ENCODE results near the gene PHYKPL.

PHYKPL gene

GRCh38 chr5:178232124-178232919, at the start of gene PHYKPL:
PHYKPL (minus strand) TSS chr5:178232802; CDS start chr5:178232550, 252 bp downstream.
- FAIRE-seq: no peak

GRCh38 chr5:178282391-178282790, 49.8 kb upstream of the PHYKPL start:
- no peak for FAIRE-seq

GRCh38 chr5:178281331-178281730, 48.7 kb upstream of the PHYKPL start:
- FAIRE-seq: no peak

DNA sequence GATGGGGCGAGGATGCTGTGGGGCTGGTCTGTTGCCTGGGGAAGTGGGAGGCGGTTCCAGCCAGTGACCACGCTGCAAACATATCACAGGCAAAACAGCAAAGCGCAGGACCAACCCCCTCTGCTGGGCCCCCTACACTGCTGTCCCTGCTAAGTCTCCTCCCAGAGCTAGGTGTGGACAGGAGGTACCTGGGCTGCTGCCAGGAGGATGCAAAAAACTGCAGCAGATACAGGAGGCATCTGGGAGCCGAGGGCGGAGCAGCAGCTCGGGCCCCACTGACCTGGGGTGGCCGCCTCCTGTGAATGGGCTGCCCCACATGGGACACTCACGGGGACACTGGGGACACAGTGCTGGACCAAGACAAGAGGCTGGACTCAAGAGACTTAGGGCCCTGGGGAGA, 48.0 kb upstream of the PHYKPL start:
- no peak for FAIRE-seq

- FAIRE-seq: no peak
These were observed 47.3 kb upstream of the PHYKPL start for GRCh38 chr5:178279723-178280438.

DNA sequence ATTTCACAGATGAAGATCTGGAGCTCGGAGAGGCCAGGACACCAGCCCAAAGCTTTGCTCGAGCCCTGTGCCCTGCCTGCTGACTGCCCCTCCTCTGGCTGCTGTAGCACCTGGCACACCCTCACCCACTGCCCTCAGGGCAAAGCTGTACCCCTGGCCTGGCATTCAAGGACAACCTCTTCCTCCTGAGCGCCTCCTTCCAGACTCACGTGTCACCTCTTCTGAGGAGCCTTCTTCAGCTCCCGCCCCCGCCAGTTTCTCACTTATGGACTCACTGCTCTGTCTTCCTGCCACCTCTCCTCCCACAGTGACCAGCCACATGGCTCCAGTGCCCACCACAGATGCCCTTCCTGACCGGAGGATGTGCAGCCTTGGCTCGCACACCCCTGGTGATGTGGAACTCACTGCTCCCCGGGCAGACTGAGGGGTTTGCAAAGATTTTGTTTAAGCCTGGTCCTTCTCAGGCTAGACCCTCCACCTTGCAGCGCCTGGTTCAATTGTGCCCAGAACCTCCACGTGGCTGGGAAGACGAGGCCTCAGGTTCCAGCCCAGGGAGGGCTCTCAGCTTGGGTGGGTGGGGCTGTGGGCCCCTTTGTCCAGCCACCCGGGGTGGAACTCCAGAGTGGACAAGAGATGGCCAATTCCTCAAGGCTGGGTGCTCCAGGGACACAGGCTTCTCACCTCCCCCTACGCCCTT, 46.6 kb upstream of the PHYKPL start:
- FAIRE-seq: no peak

DNA sequence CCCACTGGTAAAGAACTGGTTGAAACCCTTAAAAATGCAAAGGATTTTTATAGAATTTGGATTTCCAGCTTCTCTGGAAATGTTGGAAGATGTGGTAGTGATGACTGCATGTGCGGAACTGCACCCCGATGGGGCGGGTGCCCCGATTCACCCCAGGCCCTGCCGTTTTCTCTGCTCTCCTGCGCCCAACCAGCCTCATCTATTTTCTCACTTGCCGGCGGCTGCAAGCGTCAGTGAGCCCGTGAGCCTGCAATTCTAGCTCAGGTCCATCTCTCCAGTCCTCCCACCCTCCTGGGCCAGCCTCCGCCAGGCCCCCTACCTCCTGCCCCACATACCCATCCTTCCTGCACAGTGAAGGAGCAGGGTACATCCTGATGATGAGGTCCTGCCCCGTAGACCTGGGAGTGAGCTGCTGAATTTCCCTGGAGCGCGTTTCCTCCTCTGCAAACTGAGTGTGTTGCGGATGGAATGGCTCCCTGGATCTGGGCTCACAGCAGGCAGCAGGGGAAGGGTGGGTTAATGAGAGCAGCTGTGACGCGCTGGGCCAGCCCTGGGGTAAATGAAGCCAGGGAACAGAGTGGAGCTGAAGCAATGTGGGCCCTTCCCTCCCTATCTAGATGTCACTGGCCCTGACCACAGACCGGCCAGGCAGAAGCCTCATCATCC, 45.9 kb upstream of the PHYKPL start:
- FAIRE-seq: no peak

DNA sequence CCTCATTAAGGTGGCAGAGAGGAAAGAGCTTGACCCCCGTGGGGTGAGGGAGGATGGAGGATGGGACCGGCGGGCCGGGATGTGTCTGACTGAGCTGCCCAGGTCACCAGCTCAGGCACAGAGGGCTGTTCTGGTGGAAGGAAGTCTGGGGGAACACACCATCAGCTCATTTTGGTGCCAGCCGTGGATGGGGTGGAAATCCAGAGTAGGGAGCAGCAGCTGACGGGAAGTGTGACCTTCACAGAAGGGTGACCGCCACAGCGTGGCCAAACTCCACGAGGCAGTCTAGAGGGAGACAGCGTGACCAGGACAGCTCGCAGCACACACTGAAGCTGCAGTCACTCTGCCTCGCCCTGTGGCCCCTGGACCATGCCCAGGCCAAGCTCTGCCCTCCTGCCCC, 45.3 kb upstream of the PHYKPL start:
- no peak for FAIRE-seq

DNA sequence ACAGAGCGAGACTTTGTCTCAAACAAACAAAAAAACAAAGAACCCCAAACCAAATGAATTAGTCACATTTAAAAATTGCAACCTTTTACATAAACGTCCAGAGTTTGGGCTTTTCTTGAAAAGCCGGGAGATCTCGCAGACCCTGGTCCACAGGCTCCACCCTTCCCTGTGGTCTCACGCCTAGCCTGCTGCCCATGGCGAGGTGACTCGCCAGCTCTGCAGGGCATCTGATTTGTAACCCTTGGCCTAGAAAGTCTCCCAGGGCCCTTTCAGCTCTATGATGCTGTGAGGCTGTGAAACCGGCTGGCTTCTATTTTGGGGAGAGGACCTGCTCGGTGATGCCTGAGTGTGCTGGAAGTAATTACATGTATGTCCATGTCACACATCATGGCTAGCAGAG, 44.7 kb upstream of the PHYKPL start:
- no peak for FAIRE-seq

DNA sequence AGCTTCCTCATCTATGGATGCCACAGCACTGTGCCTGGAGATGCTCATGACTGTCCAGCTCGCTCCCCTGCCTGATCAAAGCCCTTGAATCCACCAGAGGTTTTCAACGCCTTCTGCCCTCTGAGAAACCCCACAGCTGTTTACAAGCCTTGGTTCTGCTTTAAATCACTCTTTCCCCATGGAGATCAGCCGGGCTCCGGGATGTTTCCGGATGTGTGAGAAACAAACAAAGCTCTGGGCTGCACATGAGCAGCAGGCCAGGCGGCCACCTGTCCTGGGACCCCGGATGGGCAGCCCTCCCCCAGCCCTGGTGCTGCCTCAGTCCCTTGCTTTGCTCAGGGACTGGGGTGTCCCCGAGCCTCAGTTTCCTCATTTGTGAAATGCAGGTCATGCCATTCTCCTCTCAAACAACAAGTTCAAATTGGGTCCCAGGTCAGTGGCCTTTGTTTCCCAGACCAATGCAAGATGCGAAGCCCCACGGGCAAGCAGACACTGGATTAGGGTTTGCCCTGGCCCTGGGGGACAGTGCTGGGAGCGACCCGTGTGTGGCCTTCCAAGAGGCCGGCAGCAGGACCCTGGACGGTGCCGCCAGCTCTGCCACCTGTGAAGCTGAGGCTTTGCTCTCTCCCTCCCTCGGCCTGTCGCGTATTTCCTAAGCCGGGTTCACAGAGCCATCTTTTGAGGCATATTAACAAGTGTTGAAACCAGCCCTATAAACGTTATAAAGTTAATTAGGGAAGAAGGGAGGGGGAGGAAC, 42.4 kb upstream of the PHYKPL start:
- FAIRE-seq: no peak

DNA sequence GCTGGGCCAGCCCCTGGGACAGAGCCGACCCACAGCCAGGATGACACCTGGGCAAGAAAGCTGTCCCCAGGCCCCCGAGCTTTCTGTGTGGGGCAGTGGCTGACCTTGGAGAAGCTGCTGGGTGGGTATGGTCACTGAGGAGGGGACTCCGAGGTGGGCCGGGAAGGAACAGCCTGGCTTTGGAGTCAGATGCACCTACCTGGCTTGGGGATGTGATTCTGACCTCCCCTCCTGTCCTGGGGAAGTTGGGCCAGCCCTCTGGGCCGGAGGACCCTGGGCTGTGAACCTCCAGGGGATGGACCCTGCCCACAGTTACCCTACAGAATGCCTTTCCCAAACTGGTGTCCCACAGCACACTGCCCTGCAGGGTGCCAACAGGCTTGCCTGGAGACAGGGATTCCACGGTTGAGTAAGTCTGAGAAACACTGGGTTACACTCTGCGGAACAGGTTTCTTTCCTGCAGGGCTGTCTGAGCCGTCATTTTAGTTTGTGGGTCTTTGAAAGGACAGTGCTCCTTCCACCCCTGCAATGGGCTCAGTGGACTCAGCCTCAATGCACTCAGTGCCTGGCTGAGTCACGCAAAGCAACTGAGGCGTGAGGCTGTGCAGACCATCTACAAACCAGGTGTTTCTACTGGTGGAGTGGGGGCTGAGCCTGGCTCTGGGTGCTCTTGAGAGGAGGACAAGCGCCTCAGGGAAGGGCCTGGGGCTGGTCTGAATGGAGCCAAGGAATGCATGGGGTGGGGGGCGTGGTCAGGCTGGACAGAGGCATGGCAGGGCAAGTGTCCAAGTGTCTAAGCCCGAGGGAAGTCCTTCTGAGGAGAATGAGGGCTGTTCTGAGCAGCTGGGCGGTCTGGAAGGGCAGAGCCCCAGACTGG, 41.3 kb upstream of the PHYKPL start:
- FAIRE-seq: no peak

DNA sequence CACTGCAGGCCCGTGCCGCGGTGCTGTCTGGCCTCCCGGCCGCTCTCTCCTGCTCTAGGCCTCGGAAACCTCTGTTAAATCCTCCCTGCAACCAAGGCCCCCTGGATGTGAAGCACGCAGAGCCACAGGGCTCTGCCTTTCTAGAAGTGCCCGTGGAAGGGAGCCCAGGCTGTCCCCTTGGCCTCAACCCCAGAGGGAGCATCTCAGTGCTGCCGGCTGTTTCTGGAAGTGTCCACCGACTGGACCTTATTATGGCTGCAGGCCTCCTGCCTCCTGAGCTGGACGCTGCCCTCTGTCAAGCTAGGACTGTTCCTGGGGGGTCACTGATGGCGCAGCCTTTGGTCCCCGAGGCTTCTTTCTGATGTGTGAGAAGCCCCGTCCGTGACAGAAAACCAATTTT, 40.4 kb upstream of the PHYKPL start:
- no peak for FAIRE-seq

- FAIRE-seq: no peak
These were observed 40.0 kb upstream of the PHYKPL start for GRCh38 chr5:178272591-178272990.

DNA sequence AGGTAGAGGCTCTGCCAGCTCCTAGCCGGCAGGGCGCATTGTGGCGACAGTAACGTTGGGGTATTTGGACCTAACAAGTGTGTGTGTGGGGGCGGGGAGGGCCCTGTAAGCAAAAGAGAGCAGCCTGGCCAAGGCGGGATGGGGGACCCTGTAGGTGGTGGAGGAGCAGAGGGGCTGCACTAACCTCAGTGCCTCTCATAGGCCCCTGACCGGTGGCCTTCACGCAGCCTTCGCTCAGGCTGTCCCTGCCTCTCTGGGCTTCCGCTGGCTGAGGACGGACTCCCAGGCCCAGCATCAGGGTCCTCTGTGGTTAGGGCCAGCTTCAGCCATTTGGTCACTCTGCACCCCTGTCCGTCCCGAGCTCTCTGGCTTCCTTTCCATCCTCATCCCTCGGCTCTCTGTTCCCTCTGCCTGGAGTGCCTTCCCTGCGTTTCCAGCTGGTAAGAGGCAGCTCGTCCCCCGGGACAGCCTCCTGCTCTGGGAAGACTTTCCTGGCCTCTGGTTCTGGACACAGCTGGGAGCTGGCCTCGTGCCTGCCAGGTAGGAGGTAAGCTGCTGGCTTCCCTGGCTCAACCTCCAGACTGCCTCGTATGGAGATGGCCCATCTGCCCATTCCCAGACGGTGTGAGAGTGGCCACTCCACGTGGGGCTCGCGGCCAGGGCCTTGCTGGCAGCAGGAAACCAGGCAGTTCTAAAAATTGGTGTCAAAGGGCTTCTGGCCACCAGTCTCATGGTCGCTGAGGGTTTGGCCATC, 39.3 kb upstream of the PHYKPL start:
- FAIRE-seq: no peak

DNA sequence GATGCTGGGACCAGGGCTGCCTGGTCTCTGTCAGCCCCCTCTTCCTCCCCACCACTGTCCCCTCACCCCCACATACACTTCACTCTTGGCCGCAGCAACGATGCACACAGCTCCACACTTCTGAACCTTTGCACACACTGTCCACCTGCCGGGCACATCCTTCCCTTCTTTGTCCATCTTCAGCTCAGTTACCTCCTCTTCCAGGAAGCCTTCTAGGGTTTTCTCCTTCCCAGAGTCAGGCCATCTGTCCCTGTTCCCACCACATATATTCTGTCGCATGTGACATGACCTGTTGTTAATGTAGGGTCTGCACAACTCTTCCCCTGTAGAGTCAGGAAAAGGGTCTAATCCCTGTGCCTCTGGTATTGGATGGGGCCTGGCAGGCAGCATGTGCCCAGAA, 38.6 kb upstream of the PHYKPL start:
- no peak for FAIRE-seq

GRCh38 chr5:178269499-178269898, 36.9 kb upstream of the PHYKPL start:
- FAIRE-seq: no peak

DNA sequence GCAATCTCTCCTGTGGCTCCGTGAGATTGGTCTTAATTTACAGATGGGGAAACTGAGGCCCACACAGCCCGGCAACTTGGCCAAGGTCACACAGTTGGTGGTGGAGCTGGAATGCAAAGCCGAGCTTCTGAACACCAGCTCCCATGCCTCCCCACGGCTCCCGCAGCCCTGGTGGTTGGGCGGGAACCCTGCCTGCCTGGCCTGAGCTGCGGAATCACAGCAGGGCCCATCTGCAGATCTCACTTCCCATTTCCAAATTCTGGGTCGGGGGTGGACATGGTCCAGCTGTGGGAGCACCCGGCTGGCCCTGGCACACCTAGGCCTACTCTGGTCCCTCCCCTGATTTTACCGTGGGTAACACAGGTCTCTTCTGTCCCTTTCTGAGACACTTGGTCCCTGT, 35.3 kb upstream of the PHYKPL start:
- no peak for FAIRE-seq

GRCh38 chr5:178267245-178267644, 34.6 kb upstream of the PHYKPL start:
- FAIRE-seq: no peak

GRCh38 chr5:178266581-178266980, 34.0 kb upstream of the PHYKPL start:
- FAIRE-seq: no peak

DNA sequence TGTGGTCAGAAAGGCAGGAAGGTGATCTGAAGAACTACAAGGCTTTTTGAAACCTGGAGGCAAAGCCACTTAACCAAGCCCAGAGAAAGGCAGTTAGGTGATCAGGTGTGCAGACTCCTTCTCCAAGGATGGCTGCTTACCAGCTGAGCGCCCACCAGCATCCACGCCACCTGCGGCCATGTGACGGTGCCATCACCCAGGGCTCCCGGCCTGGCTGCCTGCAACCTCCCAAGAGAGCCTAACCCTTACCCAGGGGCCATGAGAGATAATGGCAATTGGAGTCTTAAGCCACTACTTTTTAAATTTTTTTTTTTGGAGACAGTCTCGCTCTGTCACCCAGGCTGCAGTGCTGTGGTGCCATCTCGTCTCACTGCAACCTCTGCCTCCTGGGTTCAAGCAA, 33.1 kb upstream of the PHYKPL start:
- FAIRE-seq: no peak

GRCh38 chr5:178264044-178264443, 31.4 kb upstream of the PHYKPL start:
- FAIRE-seq: no peak

Measured in islet of Langerhans (tissue), 1 donor.